ENCODE measurements around the gene RAB44.
A peak's percentile ranks its signal among the peaks of the same experiment; 100 is the strongest.
"Not testable (repeated sequence)": the region's sequence is repeated elsewhere in the genome, so short reads cannot be mapped to it uniquely, and the experiment has no call there.

RAB44 gene

GRCh38 chr6:36697481-36697903 is at the start of gene RAB44:
TSS of gene RAB44 (plus strand) at chr6:36697826. CDS start at chr6:36704236, 6,410 bp downstream.
- no peak for DNase-seq (ENCODE audit: low spot score)

GRCh38 chr6:36649086-36649485 is 48.5 kb upstream of the RAB44 start:
- DNase-seq (ENCODE audit: low spot score) = no peak

- DNase-seq (ENCODE audit: low spot score) = no peak
Measured at GRCh38 chr6:36649701-36650484, 47.7 kb upstream of the RAB44 start.

- DNase-seq (ENCODE audit: low spot score) = peak; percentile 36
Measured at GRCh38 chr6:36650848-36651478, 46.7 kb upstream of the RAB44 start.

GRCh38 chr6:36651659-36652379 is 45.8 kb upstream of the RAB44 start:
- DNase-seq (ENCODE audit: low spot score) = no peak

- DNase-seq (ENCODE audit: low spot score) = not testable (repeated sequence)
Measured at GRCh38 chr6:36654469-36654868, 43.2 kb upstream of the RAB44 start.

GRCh38 chr6:36655085-36655724 is 42.4 kb upstream of the RAB44 start:
- DNase-seq (ENCODE audit: low spot score) = no peak

- no peak for DNase-seq (ENCODE audit: low spot score)
Measured at GRCh38 chr6:36656441-36656840, 41.2 kb upstream of the RAB44 start.

GRCh38 chr6:36657271-36657670 is 40.4 kb upstream of the RAB44 start:
- DNase-seq (ENCODE audit: low spot score) = no peak

GRCh38 chr6:36657942-36658544 is 39.6 kb upstream of the RAB44 start:
- no peak for DNase-seq (ENCODE audit: low spot score)

- no peak for DNase-seq (ENCODE audit: low spot score)
Measured at GRCh38 chr6:36659271-36659670, 38.4 kb upstream of the RAB44 start.

- no peak for DNase-seq (ENCODE audit: low spot score)
Measured at GRCh38 chr6:36660771-36661471, 36.7 kb upstream of the RAB44 start.

GRCh38 chr6:36662380-36662779 is 35.2 kb upstream of the RAB44 start:
- no peak for DNase-seq (ENCODE audit: low spot score)

- no peak for DNase-seq (ENCODE audit: low spot score)
Measured at GRCh38 chr6:36662827-36663256, 34.8 kb upstream of the RAB44 start.

GRCh38 chr6:36663504-36664446 is 33.9 kb upstream of the RAB44 start:
- DNase-seq (ENCODE audit: low spot score) = no peak

- DNase-seq (ENCODE audit: low spot score) = no peak
Measured at GRCh38 chr6:36665180-36665579, 32.4 kb upstream of the RAB44 start.

- no peak for DNase-seq (ENCODE audit: low spot score)
Measured at GRCh38 chr6:36666287-36666686, 31.3 kb upstream of the RAB44 start.

- DNase-seq (ENCODE audit: low spot score) = peak; percentile 80
Measured at GRCh38 chr6:36666826-36667591, 30.6 kb upstream of the RAB44 start.

GRCh38 chr6:36668591-36668990 is 29.0 kb upstream of the RAB44 start:
- no peak for DNase-seq (ENCODE audit: low spot score)

All from globus pallidus (tissue), 1 donor.